ENCODE results near the gene GSG1L.
"Not testable (repeated sequence)": the region's sequence is repeated elsewhere in the genome, so short reads cannot be mapped to it uniquely, and the experiment has no call there.

The GSG1L gene

GRCh38 chr16:27746076-27746855 is 317.2 kb downstream of the GSG1L start:
- no peak for DNase-seq

- no peak for DNase-seq
Measured at GRCh38 chr16:27745348-27745747, 318.2 kb downstream of the GSG1L start.

- no peak for DNase-seq
Measured at GRCh38 chr16:27743963-27744362, 319.6 kb downstream of the GSG1L start.

- DNase-seq = not testable (repeated sequence)
Measured at GRCh38 chr16:27743001-27743400, 320.5 kb downstream of the GSG1L start.

- no peak for DNase-seq
Measured at GRCh38 chr16:27742333-27742732, 321.2 kb downstream of the GSG1L start.

- no peak for DNase-seq
Measured at GRCh38 chr16:27740496-27741201, 322.9 kb downstream of the GSG1L start.

GRCh38 chr16:27739606-27740357 is 323.7 kb downstream of the GSG1L start:
- no peak for DNase-seq

- DNase-seq = no peak
Measured at GRCh38 chr16:27738596-27738995, 324.9 kb downstream of the GSG1L start.

Data from activated CD8-positive, alpha-beta memory T cell treated with anti-CD3 and anti-CD28 coated beads, Interleukin-2, amount 50 U/mL, for 48 hours (primary cell).